ENCODE measurements around the gene ALKBH2.
"Not testable (repeated sequence)": the region's sequence is repeated elsewhere in the genome, so short reads cannot be mapped to it uniquely, and the experiment has no call there.

ALKBH2 gene

GRCh38 chr12:109054124-109054513, 39.2 kb downstream of the ALKBH2 start:
- H2BK5ac ChIP-seq (ENCODE audit: low read length); H4K91ac ChIP-seq (ENCODE audit: low read depth, low read length, poor library complexity); H3K9me3 ChIP-seq (replicated peaks in 1 of 2; ENCODE audit: control insufficient read depth in 2 of 2, insufficient read depth in 1 of 2, low read depth in 1 of 2, low read length in 2 of 2); H2AK5ac ChIP-seq (ENCODE audit: low read depth, low read length); H3K4ac ChIP-seq (ENCODE audit: low read length); DNase-seq (ENCODE audit: low spot score); H3K23ac ChIP-seq (ENCODE audit: low read depth, low read length, poor library complexity); H2BK120ac ChIP-seq (ENCODE audit: low read depth, low read length); H3K27ac ChIP-seq (replicated peaks; ENCODE audit: low read length); H2BK15ac ChIP-seq (ENCODE audit: low read length); H2AFZ ChIP-seq (ENCODE audit: low read length); H3K14ac ChIP-seq (ENCODE audit: low read length); H3K79me1 ChIP-seq (ENCODE audit: low read depth, low read length); H4K8ac ChIP-seq (ENCODE audit: low read depth, low read length); H3K27me3 ChIP-seq (ENCODE audit: control insufficient read depth in 3 of 3, insufficient read depth in 3 of 3, low read depth in 1 of 3, low read length in 3 of 3); H3K9ac ChIP-seq (ENCODE audit: low read depth, low read length, poor library complexity); H2BK12ac ChIP-seq (ENCODE audit: low read length); H3K18ac ChIP-seq (ENCODE audit: low read length); H3K4me2 ChIP-seq (ENCODE audit: insufficient read depth, low read length, poor library complexity, severe bottlenecking): not testable (repeated sequence)
- Histone ChIP-seq H3K4me1 (ENCODE audit: control insufficient read depth in 2 of 2, insufficient read depth in 1 of 2, low read depth in 1 of 2, low read length in 2 of 2) (peaks cover 4 to 12% of the 10 kb centered on the region in 2 donors), H3K36me3 (replicated peaks in 1 of 2; ENCODE audit: control insufficient read depth in 2 of 2, insufficient read depth in 2 of 2, low read length in 2 of 2) (peaks cover 2 to 19% of the 10 kb centered on the region in 2 donors), H3K4me3 (ENCODE audit: low read length in 2 of 2) (peak overlapping the region in 1 of 2 donors; percentile 99)
- whole genome bisulfite sequencing, 2 donors (ENCODE audit: extremely low coverage in 2 of 2, insufficient read length in 2 of 2, insufficient replicate concordance in 1 of 2): no CpG with 5 or more reads among the region's 4 CpGs

- Histone ChIP-seq H2AK5ac (ENCODE audit: low read depth, low read length) (no peak overlapping the region), H2BK5ac (ENCODE audit: low read length) (peak overlapping the region; percentile 93), H3K4me1 (ENCODE audit: control insufficient read depth in 2 of 2, insufficient read depth in 1 of 2, low read depth in 1 of 2, low read length in 2 of 2) (peaks cover 4 to 12% of the 10 kb centered on the region in 2 donors), H3K27ac (replicated peaks; ENCODE audit: low read length) (no peak overlapping the region), H3K23ac (ENCODE audit: low read depth, low read length, poor library complexity) (no peak overlapping the region), H3K27me3 (ENCODE audit: control insufficient read depth in 3 of 3, insufficient read depth in 3 of 3, low read depth in 1 of 3, low read length in 3 of 3) (no peaks in the 10 kb centered on the region), H3K9ac (ENCODE audit: low read depth, low read length, poor library complexity) (no peak overlapping the region), H4K91ac (ENCODE audit: low read depth, low read length, poor library complexity) (no peak overlapping the region), H3K79me1 (ENCODE audit: low read depth, low read length) (peaks cover 4% of the 10 kb centered on the region), H2BK120ac (ENCODE audit: low read depth, low read length) (no peak overlapping the region), H2BK15ac (ENCODE audit: low read length) (no peak overlapping the region), H3K14ac (ENCODE audit: low read length) (no peak overlapping the region), H3K36me3 (replicated peaks in 1 of 2; ENCODE audit: control insufficient read depth in 2 of 2, insufficient read depth in 2 of 2, low read length in 2 of 2) (peaks cover 2 to 13% of the 10 kb centered on the region in 2 donors), H3K4me3 (ENCODE audit: low read length in 2 of 2) (peak overlapping the region; percentile 98 to 99), H3K4me2 (ENCODE audit: insufficient read depth, low read length, poor library complexity, severe bottlenecking) (peak overlapping the region; percentile 94), H3K4ac (ENCODE audit: low read length) (no peak overlapping the region), H4K8ac (ENCODE audit: low read depth, low read length) (no peak overlapping the region), H3K9me3 (replicated peaks in 1 of 2; ENCODE audit: control insufficient read depth in 2 of 2, insufficient read depth in 1 of 2, low read depth in 1 of 2, low read length in 2 of 2) (no peaks in the 10 kb centered on the region), H2BK12ac (ENCODE audit: low read length) (no peak overlapping the region), H2AFZ (ENCODE audit: low read length) (peak overlapping the region; percentile 99), H3K18ac (ENCODE audit: low read length) (no peak overlapping the region)
- no peak for DNase-seq (ENCODE audit: low spot score)
- WGBS, 2 donors (ENCODE audit: extremely low coverage in 2 of 2, insufficient read length in 2 of 2, insufficient replicate concordance in 1 of 2): no CpG with 5 or more reads among the region's 9 CpGs
Observed at GRCh38 chr12:109053382-109054123, 39.7 kb downstream of the ALKBH2 start.

- peak within 1 kb of the TSS; percentile 94 for H3K4me2 ChIP-seq (ENCODE audit: insufficient read depth, low read length, poor library complexity, severe bottlenecking)
- H2BK120ac ChIP-seq (ENCODE audit: low read depth, low read length): no peak within 1 kb of the TSS
- peaks cover 4% of the 10 kb centered on the region for H3K79me1 ChIP-seq (ENCODE audit: low read depth, low read length)
- H2AFZ ChIP-seq (ENCODE audit: low read length): peak within 1 kb of the TSS; percentile 99
- H2BK15ac ChIP-seq (ENCODE audit: low read length): peak within 1 kb of the TSS; percentile 56
- peaks cover 2 to 6% of the 10 kb centered on the region in 2 donors for H3K36me3 ChIP-seq (replicated peaks in 1 of 2; ENCODE audit: control insufficient read depth in 2 of 2, insufficient read depth in 2 of 2, low read length in 2 of 2)
- peak within 1 kb of the TSS; percentile 96 for H3K9ac ChIP-seq (ENCODE audit: low read depth, low read length, poor library complexity)
- H2AK5ac ChIP-seq (ENCODE audit: low read depth, low read length): peak within 1 kb of the TSS; percentile 54
- H3K27me3 ChIP-seq (ENCODE audit: control insufficient read depth in 3 of 3, insufficient read depth in 3 of 3, low read depth in 1 of 3, low read length in 3 of 3): no peaks in the 10 kb centered on the region
- H3K4me1 ChIP-seq (ENCODE audit: control insufficient read depth in 2 of 2, insufficient read depth in 1 of 2, low read depth in 1 of 2, low read length in 2 of 2): peaks cover 4 to 12% of the 10 kb centered on the region in 2 donors
- no peaks in the 10 kb centered on the region for H3K9me3 ChIP-seq (replicated peaks in 1 of 2; ENCODE audit: control insufficient read depth in 2 of 2, insufficient read depth in 1 of 2, low read depth in 1 of 2, low read length in 2 of 2)
- peak within 1 kb of the TSS; percentile 33 for H3K27ac ChIP-seq (replicated peaks; ENCODE audit: low read length)
- H3K4me3 ChIP-seq (ENCODE audit: low read length in 2 of 2): peak within 1 kb of the TSS; percentile 98 to 99
- H3K18ac ChIP-seq (ENCODE audit: low read length): peak within 1 kb of the TSS; percentile 97
- no peak within 1 kb of the TSS for H4K91ac ChIP-seq (ENCODE audit: low read depth, low read length, poor library complexity)
- H3K23ac ChIP-seq (ENCODE audit: low read depth, low read length, poor library complexity): peak within 1 kb of the TSS; percentile 93
- DNase-seq (ENCODE audit: low spot score): peak; percentile 88
- peak within 1 kb of the TSS; percentile 6 for H3K14ac ChIP-seq (ENCODE audit: low read length)
- H2BK12ac ChIP-seq (ENCODE audit: low read length): no peak within 1 kb of the TSS
- peak within 1 kb of the TSS; percentile 93 for H2BK5ac ChIP-seq (ENCODE audit: low read length)
- no CpG with 5 or more reads among the region's 61 CpGs for WGBS, 2 donors (ENCODE audit: extremely low coverage in 2 of 2, insufficient read length in 2 of 2, insufficient replicate concordance in 1 of 2)
- peak within 1 kb of the TSS; percentile 10 for H3K4ac ChIP-seq (ENCODE audit: low read length)
- H4K8ac ChIP-seq (ENCODE audit: low read depth, low read length): peak within 1 kb of the TSS; percentile 48
Observed at GRCh38 chr12:109052414-109053323, 40.6 kb downstream of the ALKBH2 start, which contains the start of gene USP30. Gene USP30 (plus strand): TSS chr12:109052576. CDS start chr12:109052679, 103 bp downstream.

- Histone ChIP-seq H2BK120ac (ENCODE audit: low read depth, low read length) (no peak overlapping the region), H3K27ac (replicated peaks; ENCODE audit: low read length) (no peak overlapping the region)
Observed at GRCh38 chr12:109052097-109052413, 41.2 kb downstream of the ALKBH2 start.

More at GRCh38 chr12:109052097-109052413, 41.2 kb downstream of the ALKBH2 start:
- H3K14ac ChIP-seq (ENCODE audit: low read length): no peak overlapping the region
- peak overlapping the region; percentile 93 for H2BK5ac ChIP-seq (ENCODE audit: low read length)
- H3K23ac ChIP-seq (ENCODE audit: low read depth, low read length, poor library complexity): no peak overlapping the region
- no peak overlapping the region for H4K8ac ChIP-seq (ENCODE audit: low read depth, low read length)
- H3K27me3 ChIP-seq (ENCODE audit: control insufficient read depth in 3 of 3, insufficient read depth in 3 of 3, low read depth in 1 of 3, low read length in 3 of 3): no peaks in the 10 kb centered on the region
- H3K36me3 ChIP-seq (replicated peaks in 1 of 2; ENCODE audit: control insufficient read depth in 2 of 2, insufficient read depth in 2 of 2, low read length in 2 of 2): peaks cover 0 to 2% of the 10 kb centered on the region in 2 donors
- H2BK15ac ChIP-seq (ENCODE audit: low read length): no peak overlapping the region
- H2AFZ ChIP-seq (ENCODE audit: low read length): peak overlapping the region; percentile 99
- no peak overlapping the region for H3K18ac ChIP-seq (ENCODE audit: low read length)
- DNase-seq (ENCODE audit: low spot score): no peak
- no peak overlapping the region for H4K91ac ChIP-seq (ENCODE audit: low read depth, low read length, poor library complexity)
- peak overlapping the region; percentile 51 for H3K4me2 ChIP-seq (ENCODE audit: insufficient read depth, low read length, poor library complexity, severe bottlenecking)
- H3K4me1 ChIP-seq (ENCODE audit: control insufficient read depth in 2 of 2, insufficient read depth in 1 of 2, low read depth in 1 of 2, low read length in 2 of 2): peaks cover 4 to 12% of the 10 kb centered on the region in 2 donors
- H2BK12ac ChIP-seq (ENCODE audit: low read length): no peak overlapping the region
- no peak overlapping the region for H2AK5ac ChIP-seq (ENCODE audit: low read depth, low read length)
- H3K4ac ChIP-seq (ENCODE audit: low read length): no peak overlapping the region
- H3K4me3 ChIP-seq (ENCODE audit: low read length in 2 of 2): peak overlapping the region; percentile 31 to 99
- no peaks in the 10 kb centered on the region for H3K9me3 ChIP-seq (replicated peaks in 1 of 2; ENCODE audit: control insufficient read depth in 2 of 2, insufficient read depth in 1 of 2, low read depth in 1 of 2, low read length in 2 of 2)
- peaks cover 4% of the 10 kb centered on the region for H3K79me1 ChIP-seq (ENCODE audit: low read depth, low read length)
- H3K9ac ChIP-seq (ENCODE audit: low read depth, low read length, poor library complexity): no peak overlapping the region
- no CpG with 5 or more reads among the region's 6 CpGs for WGBS, 2 donors (ENCODE audit: extremely low coverage in 2 of 2, insufficient read length in 2 of 2, insufficient replicate concordance in 1 of 2)
